Astrocyte of the spinal cord (primary cell): ENCODE results near the gene LTB4R.

Source experiments
- DNase-seq: peaks from one replicate; pipeline ENCODE4 v3.0.0; 2011; ENCODE audit warnings: low read depth, low spot score
- H3K4me3 ChIP-seq: 2 replicates; pipeline ENCODE4 v1.5.1; 2011; ENCODE audit warnings: low read depth, mild to moderate bottlenecking, low read length, moderate library complexity
- in situ Hi-C: cut with HindIII; loops from 2 replicates; pipeline ENCODE4 v1.10.0; 2017; ENCODE audit warnings: low sequenced_read_pairs
- TF ChIP-seq, protein P1 (sequence below): IDR thresholded peaks from 2 replicates; pipeline ENCODE4 v1.5.1; 2012; ENCODE audit warnings: low read depth, mild to moderate bottlenecking, low read length, inconsistent platforms

LTB4R gene

DNA sequence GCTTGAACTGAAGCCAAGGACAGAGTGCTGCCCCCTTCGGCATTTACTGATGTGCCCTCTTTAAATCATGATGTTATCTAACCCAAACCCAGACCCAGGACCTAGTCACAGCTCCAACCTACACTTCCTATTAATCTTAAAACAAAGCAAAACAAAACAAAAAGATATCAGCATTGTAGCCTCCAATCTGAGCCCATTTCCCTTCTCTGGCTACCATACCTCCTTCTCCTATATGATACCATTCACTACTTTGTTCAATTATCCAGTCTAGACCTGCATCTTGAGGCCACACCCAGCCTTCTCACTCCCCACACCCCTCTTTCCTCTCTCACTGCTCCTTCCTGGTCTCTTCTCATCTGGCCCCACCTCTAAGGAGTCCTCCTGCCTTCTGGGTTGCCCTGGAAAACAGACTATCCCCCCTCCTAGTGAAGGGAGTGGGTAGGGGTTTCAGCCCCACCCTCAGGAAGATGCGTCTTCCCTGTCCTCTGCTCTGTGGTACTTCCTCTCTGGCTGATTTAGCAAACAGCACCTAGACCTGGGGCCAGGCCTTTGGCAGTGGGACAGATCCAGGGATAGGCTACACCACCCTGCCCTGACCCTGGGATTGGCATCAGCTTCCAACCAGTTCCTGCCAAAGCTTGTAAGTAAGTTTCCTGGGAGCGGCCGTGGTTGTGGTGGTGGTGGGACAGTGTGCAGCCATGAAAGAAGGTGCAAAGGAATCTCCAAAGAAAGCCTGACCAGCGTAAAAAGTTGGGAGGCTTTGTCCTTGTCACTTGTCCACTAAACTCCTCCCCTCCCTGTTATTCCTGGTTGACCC is 3.3 kb downstream of the LTB4R start:
- DNase-seq: no peak
- in situ Hi-C loops: no loop called here
- no peak overlapping the region for H3K4me3 ChIP-seq
- TF ChIP-seq, protein P1, sequence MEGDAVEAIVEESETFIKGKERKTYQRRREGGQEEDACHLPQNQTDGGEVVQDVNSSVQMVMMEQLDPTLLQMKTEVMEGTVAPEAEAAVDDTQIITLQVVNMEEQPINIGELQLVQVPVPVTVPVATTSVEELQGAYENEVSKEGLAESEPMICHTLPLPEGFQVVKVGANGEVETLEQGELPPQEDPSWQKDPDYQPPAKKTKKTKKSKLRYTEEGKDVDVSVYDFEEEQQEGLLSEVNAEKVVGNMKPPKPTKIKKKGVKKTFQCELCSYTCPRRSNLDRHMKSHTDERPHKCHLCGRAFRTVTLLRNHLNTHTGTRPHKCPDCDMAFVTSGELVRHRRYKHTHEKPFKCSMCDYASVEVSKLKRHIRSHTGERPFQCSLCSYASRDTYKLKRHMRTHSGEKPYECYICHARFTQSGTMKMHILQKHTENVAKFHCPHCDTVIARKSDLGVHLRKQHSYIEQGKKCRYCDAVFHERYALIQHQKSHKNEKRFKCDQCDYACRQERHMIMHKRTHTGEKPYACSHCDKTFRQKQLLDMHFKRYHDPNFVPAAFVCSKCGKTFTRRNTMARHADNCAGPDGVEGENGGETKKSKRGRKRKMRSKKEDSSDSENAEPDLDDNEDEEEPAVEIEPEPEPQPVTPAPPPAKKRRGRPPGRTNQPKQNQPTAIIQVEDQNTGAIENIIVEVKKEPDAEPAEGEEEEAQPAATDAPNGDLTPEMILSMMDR: no peak

DNA sequence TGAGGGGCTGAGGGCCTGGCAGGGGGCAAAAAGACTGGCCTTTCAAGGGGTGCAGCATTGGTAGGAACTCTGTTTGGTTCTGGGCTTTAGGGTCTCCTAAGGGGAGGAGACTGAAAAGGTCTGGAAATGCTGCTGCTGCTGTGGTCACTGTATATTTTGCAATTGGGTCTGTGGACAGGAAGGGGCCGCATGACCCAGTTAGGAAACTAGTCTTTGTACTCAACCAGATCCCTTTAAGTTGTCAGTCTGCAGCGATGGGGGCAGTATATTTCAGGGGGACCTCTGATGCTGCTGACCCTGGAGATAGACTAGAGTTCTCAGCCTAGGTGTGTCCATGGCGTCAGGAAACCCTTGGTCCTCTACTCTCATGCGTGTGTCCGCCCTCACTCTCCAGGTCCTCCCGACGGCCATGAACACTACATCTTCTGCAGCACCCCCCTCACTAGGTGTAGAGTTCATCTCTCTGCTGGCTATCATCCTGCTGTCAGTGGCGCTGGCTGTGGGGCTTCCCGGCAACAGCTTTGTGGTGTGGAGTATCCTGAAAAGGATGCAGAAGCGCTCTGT is 4.0 kb downstream of the LTB4R start:
- TF ChIP-seq, protein P1: no peak
- H3K4me3 ChIP-seq: no peak overlapping the region
- no peak for DNase-seq
- in situ Hi-C loops: no loop called here

DNA sequence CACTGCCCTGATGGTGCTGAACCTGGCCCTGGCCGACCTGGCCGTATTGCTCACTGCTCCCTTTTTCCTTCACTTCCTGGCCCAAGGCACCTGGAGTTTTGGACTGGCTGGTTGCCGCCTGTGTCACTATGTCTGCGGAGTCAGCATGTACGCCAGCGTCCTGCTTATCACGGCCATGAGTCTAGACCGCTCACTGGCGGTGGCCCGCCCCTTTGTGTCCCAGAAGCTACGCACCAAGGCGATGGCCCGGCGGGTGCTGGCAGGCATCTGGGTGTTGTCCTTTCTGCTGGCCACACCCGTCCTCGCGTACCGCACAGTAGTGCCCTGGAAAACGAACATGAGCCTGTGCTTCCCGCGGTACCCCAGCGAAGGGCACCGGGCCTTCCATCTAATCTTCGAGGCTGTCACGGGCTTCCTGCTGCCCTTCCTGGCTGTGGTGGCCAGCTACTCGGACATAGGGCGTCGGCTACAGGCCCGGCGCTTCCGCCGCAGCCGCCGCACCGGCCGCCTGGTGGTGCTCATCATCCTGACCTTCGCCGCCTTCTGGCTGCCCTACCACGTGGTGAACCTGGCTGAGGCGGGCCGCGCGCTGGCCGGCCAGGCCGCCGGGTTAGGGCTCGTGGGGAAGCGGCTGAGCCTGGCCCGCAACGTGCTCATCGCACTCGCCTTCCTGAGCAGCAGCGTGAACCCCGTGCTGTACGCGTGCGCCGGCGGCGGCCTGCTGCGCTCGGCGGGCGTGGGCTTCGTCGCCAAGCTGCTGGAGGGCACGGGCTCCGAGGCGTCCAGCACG is 4.7 kb downstream of the LTB4R start:
- in situ Hi-C loops: no loop called here
- no peak overlapping the region for H3K4me3 ChIP-seq
- TF ChIP-seq, protein P1: peak; percentile 8
- DNase-seq: no peak

DNA sequence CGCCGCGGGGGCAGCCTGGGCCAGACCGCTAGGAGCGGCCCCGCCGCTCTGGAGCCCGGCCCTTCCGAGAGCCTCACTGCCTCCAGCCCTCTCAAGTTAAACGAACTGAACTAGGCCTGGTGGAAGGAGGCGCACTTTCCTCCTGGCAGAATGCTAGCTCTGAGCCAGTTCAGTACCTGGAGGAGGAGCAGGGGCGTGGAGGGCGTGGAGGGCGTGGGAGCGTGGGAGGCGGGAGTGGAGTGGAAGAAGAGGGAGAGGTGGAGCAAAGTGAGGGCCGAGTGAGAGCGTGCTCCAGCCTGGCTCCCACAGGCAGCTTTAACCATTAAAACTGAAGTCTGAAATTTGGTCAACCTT is 5.3 kb downstream of the LTB4R start:
- TF ChIP-seq, protein P1: no peak

DNA sequence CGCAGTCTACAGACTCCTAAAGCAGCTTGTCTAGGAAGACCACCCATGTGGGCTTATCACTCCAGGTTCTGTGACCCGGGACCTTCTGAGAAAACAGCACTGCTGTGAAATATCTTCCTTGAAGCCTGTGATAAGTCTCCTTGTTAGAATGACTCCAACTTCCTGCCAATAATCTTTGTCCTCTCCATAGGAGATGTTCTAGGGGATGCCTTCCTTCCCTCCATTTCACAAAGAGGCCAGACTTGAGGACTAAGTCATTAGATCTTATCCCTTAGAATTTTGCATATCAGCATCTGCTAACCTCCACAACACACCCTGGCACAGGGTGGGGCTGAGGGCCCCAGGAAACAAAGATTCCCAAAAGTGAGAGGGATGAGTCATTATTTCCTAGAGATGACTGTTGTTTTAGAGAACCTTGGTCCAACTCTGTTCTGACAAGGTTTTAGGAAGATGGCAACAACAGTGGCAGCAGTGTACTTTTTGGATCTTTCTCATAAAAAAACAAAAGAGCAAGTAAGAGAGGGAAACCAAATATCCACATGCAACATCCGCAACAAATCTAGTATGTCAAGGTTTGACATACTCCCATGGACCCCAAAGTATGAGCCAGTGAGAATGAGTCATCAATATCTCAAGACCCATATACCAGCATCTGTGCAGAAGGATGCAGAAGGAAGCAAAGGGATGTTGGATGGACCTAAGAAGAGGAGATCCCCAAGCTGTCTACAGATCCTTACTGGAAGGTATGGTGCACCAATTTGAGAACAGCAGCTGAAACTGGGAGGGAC is 6.0 kb downstream of the LTB4R start:
- in situ Hi-C loops: no loop called here
- no peak overlapping the region for H3K4me3 ChIP-seq
- TF ChIP-seq, protein P1: no peak
- no peak for DNase-seq

More for the DNA sequence above, 5.3 kb downstream of the LTB4R start:
- in situ Hi-C loops: no loop called here
- no peak for DNase-seq
- no peak overlapping the region for H3K4me3 ChIP-seq
